Activated gamma-delta T cell treated with Interleukin-2 at 50 U/mL for 16 hours (primary cell): ENCODE measurements around the gene SLC25A11.

Experiments
- DNase-seq: peaks from one replicate; pipeline ENCODE4 v3.0.0-alpha.2; 2020

The SLC25A11 gene

GRCh38 chr17:4965311-4965986, 25.6 kb upstream of the SLC25A11 start:
- DNase-seq: no peak

DNA sequence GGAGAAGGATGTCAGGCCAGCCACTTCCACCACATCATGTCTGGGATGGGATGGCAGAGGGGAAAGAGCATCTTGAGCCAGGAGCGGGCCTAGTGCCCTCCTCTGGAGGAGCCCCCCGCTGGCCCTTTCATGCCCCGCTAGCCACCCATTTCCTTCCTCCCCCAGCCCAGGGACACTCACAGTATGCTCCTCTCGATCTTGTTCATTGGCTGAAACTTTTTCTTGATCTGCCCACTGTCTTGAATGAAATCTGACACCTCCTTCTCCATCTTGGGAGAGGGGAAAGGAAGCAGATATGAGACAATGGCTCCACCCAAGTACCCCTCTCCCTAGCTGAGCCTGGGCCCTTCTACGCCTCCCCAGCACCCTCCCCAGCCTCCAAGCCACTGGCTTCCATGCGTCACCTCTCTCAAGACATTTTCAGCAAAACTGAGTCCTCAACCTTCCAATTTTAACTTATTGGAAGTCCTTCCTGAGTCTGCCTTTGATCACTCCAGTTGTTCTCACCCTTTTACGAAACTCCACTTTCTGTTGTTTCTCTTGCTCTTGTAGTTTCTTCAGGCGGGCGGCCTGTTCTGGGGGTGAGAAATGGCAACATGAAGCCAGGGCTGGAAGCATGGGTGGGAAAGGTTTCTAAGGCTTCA, 20.6 kb upstream of the SLC25A11 start:
- DNase-seq: no peak

DNA sequence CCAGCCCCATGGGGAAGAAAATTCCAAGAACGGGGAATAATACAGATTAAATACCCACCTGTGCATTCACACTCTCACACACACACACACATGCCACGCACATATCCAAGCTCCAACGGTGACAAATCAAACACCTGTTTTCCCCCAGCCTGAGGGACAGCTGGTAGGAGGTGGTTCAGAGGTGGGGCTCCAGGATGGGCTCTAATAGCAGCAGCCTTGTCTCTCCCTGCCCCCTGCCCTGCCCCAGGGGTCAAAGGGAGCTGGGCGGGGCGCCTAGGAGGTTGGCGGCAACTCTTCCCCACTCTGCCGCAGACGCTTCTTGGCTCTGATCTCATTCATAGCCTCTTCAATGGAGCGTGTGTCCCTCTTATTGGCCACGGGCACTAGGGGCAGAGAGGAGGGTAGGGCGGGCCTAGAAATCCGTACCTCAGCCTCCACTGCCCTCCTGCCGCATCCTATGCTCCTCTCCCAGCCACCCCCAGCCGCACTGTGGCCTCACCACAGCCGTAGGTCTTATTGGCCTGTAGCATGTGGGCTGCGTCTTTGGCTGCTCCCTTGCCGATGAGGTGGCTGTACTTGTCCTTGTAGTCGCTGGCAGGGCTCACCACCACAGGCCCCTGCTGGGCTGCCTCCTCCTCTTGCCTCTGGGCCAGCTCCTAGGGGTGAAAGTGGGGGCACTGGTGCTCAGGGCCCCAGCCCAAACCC, 19.6 kb upstream of the SLC25A11 start:
- DNase-seq: no peak

- no peak for DNase-seq
Measured at GRCh38 chr17:4958102-4958501, 18.3 kb upstream of the SLC25A11 start.

DNA sequence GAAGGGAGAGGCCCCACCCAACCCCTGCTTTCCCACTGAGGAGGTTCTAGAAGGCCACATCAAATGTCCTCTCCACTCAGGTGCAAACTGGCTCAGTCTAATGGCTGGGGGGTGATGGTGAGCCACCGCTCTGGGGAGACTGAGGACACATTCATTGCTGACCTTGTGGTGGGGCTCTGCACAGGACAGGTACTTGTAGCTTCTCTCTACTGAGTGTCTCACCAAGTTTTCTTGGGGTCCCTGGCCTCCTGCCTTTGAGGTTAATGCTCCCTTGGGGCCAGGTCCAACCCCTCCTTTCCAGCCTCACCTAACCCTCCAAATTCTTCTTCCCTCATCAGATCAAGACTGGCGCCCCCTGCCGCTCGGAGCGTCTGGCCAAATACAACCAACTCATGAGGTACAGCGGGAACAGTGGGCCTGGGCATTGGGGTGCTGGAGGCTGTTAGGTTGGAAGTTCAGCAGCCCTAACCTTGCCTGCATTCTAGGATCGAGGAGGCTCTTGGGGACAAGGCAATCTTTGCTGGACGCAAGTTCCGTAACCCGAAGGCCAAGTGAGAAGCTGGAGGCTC, 16.7 kb upstream of the SLC25A11 start:
- DNase-seq: peak; percentile 46

DNA sequence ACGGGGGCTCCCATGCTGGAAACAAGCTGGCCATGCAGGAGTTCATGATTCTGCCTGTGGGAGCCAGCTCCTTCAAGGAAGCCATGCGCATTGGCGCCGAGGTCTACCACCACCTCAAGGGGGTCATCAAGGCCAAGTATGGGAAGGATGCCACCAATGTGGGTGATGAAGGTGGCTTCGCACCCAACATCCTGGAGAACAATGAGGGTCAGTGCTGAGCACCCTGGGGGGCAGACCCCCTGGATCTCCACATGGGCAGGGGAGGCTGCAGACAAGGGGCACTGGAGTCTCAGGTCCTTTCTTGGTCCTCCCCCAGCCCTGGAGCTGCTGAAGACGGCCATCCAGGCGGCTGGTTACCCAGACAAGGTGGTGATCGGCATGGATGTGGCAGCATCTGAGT, 15.2 kb upstream of the SLC25A11 start:
- no peak for DNase-seq

- no peak for DNase-seq
Measured at GRCh38 chr17:4953451-4953961, 13.7 kb upstream of the SLC25A11 start.

DNA sequence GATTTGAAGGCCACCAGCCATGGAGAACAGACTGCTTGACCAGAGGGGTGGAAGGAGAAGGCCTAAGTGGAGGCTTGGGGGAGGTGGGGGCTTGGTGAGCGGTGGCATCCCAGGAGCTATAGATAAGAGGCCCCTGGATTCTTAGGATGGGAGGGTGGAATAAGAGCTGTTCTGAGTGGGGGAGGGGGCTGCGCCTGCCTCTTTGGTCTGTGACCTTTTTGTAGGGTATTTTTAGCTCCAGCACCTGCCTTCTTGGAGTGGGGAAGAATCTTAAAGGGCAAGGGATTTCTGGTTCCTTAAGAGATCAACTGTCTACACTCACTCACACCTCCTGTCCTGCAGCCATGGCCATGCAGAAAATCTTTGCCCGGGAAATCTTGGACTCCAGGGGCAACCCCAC, 11.6 kb upstream of the SLC25A11 start:
- DNase-seq: no peak

DNA sequence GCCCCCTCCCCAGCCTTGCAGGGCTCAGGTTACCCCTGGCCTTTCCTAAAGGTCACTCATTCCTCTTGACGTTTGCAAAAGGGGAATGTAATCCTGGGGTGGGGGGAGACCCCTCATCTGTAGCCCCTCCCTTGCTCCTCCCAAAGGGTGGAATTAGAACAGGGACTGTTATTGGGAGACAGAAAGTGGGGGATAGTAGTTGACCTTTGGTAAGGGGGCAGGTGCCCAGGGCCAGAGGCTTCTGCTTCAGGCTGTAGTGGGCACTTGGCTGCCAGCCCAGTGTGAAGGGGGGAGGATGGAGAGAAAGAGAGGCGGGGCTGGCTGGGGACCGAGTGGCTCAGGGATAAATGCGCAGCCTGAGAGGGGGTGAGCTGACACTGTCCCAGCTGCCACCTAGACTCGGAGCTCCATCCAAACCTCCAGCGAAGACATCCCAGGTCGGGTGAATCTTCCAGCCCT, 10.9 kb upstream of the SLC25A11 start, which contains the start of gene ENO3:
Gene ENO3, plus strand, starts transcription at position 374 of the 459 bp plus-strand sequence. CDS start 711 bp downstream, outside the sequence.
- DNase-seq: no peak

DNA sequence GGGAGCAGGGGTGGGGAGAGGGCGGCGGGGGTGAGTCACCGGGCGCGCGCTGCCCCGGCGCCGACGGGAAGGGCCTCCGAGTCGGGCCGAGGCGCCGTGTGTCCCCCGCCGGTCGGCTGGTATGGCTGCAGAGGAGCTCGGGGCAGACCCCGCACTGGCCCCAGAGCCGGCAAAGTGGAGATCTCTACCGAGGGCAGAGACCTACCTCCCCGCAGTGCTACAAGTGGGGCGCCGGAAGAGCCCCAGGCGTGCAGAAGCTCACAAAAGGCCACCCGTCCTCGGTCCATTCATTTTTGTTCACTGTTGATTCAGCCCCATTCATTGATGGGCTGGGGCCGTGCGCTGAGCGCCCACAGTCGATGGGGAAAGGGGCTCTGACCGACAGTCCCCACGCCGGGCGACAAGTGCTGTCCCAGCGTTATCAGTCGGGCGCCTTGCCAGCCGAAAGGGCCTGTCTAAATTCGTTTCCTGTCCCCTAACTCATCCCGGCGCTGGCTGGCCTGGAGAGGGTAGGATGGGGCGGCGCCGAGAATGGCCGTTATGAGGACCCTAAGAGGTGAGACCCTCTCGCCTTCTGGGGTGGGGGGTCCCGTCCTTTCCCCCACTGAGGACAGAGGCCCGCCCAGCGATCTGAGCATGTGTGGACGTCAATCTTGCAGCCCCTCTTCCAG, 10.4 kb upstream of the SLC25A11 start:
- DNase-seq: no peak

DNA sequence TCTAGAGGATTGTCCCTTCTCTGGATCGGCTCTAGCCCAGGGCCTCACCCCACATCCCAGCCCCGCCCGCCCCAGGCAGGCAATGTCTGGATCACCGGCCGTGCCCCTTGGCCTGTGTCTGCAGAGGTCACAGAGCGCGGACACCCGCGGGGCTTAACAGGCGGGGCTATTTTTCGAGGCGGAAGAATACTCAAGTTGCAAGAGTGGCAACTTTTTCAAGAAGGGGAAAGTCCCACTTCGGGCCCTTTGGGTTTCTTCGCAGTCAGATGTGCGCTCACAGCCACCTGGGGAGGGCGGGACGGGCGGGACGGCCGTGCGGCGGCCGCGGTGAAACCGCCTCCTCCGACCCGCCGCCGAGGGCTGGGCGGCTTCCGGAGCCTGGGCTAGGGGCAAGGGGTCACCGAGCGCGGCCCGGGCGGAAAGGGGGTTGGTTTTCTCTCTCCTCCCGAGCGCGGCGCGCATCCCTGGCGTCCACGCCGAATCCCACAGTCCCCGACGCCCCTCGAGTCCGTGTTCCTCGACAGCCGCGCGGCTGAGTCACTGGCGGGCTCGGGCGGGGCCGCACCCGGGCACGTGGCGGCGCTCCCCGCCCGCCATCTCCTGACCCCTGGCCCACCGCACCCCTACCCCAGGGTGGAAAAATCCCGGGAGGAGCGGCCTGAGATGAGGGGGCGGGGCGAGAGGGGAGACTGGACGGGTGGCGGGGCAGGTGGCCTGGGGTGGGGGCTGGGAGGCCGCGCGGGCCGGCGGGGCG, 9.7 kb upstream of the SLC25A11 start:
- DNase-seq: peak; percentile 71

- peak; percentile 68 for DNase-seq
Measured at GRCh38 chr17:4948931-4949320, 9.1 kb upstream of the SLC25A11 start.

DNA sequence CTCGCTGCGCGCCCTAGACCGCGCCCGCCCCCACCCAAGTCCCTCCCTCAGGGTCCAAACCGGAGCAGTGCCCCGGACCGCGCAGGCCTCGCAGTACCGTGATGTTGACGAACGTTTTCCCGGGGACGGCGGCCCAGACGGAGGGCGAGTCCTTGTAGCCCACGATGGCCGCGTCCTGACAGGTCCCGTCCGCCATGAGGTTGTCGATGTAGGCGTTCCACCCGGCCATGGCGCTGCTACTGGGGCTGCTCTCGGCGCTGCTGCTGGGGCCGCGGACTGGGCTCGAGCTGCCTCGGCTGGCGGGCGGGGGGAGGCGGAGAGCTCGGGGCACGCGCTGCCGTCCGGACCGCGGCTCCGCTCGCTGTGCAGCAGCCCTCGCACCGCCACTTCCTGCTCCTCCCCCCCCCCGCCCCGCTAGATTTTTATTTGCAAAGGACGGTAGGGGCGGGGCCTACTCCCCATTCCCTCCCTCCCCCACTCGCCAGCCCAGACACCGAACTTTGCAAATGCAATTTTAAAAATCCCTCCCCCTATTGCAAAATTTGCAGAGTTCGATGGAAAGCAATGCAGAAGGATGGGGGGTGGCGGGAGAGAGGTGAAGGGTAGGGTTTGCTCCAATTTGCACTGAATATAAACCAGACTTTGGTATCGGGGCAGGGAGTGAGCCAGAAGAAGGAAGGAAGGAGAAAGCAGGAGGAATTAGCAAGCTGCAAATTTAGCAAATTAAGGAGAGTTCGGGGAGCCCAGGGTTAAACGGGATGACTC, 8.5 kb upstream of the SLC25A11 start, which contains the start of gene PFN1:
Gene PFN1, minus strand, starts transcription at position 365 of the 765 bp plus-strand sequence. Its CDS starts 136 bp downstream, at position 229.
- peak; percentile 92 for DNase-seq

DNA sequence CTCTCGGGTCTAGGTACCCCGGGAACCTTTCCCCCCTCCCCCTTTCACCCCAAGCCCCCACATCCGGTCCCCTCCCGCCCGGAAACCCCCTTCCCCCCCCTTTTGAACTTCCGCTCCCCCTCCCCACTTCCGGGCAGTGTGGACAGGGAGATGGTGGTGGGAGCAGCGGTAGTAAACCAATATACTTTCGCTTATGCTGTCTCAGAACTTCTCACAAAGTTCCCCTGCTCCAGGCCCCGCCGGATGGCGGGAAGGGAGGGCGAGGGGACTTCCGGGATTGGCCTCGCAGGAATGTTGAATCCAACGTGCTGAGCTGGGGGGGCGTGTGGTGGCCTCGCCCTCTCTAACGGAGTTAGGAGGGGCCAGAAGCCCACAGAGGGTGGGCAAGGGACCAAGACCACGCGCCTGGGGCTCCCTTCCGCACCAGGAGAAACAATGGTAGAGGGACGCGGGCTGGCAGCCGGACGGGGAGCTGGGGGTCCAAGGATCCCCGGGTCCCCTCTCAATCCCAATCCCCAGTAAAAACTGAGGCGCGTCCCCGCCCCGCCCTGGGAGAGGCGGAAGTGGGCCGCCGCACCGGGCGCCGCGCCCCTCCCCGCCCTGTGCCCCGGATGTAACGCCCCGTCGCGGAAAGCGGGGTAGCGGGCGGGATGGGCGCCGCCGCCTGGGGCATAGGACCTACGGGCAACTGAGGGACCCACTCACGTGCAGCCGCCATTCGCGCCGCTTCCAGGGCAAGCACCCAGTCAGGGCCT, 7.7 kb upstream of the SLC25A11 start:
- peak; percentile 69 for DNase-seq

DNA sequence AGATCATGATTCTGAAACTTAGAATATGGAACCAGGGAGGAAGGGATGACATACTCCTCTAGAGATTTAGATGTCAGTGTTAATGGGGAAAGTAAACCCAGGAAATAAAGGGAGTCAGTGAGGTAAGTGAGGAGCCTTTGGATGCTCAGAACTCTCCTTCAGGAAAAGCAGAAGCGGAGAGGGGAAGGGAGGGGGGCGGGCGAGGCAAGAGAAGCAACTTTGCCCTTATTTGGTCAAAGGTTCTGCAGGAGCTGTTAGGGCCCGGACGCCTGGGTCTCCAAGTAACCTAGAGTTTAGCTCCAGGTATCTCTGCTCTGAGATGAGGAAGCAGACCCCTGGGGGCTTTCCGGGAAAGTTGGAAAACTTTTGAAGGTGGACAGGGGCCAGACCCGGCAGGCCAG, 7.2 kb upstream of the SLC25A11 start:
- DNase-seq: no peak

DNA sequence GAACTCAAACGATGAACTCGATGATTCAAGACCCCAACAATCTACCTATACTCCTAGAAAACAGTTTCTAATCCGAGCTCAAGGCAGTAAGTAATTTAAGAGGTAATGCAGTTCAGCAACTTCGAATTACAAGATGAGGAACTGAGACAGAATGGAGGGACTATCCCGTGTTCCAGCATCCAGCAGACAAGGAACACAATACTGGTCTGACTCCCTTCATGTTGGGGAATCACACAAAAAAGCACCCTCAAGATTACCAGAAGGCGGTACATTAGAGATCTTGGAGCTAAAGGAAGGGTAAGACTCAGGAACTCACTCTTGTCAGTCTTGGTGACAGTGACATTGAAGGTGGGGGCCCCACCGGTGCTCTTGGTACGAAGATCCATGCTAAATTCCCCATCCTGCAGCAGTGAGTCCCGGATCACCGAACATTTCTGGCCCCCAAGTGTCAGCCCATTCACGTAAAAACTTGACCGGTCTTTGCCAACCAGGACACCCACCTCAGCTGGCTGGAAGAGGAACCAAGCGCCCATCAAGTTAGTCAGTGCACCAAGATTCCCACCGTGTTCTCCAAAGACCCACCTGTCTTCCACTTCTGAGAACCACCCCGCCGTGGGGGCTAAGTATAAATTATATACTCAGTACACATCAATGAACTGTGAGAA, 6.6 kb upstream of the SLC25A11 start:
- DNase-seq: no peak

DNA sequence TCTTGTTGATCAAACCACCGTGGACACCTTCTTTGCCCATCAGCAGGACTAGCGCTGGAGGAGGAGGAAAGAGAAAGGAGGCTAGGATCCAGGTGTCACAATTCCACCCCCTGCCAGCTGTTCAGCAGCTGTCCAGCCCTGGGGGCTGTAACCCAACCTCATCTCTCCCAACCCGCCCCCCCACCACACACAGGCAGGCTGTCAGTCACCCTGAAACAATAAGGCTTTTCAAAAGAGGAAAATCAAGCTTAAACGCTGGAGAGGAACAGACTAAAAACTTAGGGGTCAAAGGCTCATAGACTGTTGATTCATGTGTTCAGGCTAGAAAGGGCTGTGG, 6.1 kb upstream of the SLC25A11 start:
- DNase-seq: no peak

DNA sequence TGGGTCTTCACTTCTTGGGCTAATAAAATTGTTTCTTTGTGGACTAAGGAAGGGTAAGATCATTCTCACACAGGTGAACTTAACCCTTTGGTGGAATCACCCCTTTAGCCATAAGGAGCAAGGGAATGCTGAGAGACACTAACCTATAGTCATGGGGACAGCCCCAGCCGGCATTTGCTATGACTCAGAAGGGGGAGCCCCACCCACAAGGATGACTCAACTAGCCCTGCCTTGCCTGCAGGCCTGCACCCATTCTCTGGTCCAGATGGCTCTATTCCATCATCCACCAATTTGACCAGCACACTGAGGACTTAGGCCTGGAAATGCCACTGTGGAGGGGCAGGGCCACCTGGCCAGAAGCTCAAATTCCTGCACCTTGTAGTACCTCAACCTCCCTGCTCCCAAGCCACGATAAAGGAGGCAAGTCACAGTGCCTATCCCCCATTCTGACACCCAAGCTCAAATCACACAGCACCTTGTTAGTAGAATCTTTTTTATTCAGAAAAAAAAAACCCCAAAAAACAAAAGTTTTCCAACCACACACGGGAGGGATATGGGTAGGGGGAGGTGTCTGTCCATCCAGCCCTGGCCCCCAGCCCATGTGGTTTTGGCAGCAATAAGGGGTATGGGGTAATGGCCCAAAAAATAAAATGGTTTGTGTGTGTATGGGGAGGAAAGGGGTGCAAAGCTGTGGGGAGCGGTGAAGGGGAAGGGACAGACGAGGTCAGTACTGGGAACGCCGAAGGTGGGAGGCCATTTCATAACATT, 5.5 kb upstream of the SLC25A11 start:
- DNase-seq: peak; percentile 75

- DNase-seq: no peak
Measured at GRCh38 chr17:4944554-4945175, 4.8 kb upstream of the SLC25A11 start.
